Panc1 (cell line): ENCODE results near the gene FAF1. TPM values are rescaled to one million over a fixed set of nuclear protein-coding genes. Genes with fewer than 3 reads are reported as not detected.

Experiments used
- ATAC-seq: fragments of 200-7000 bp; cut with Tn5 transposase; 2 replicates; pipeline ENCODE4 v1.9.1; 2020; ENCODE audit warnings: mild to moderate bottlenecking, moderate library complexity
- BruUV-seq: library from RNA; stranded (reverse); fragments of 400-500 nt; replicated peaks from 2 replicates; lab custom pipeline; 2021; lab: Mats Ljungman, UMichigan
- CTCF ChIA-PET: fragments of 300-600 bp; sonication (Branson Sonifier 250); formaldehyde crosslinking; loops from one replicate; lab custom pipeline; 2022; ENCODE audit warnings: antibody characterized with exemption; lab: Charles Lee
- POLR2A ChIA-PET: fragments of 300-600 bp; sonication (Branson Sonifier 250); formaldehyde crosslinking; loops from one replicate; lab custom pipeline; 2022; ENCODE audit warnings: antibody characterized with exemption; lab: Charles Lee
- DNase-seq: peaks from one replicate; pipeline ENCODE4 v3.0.0-alpha.2; 2010; ENCODE audit warnings: low read depth, low spot score
- H3K27ac ChIP-seq: 2 replicates; pipeline ENCODE4 v1.5.1; 2011; ENCODE audit warnings: mild to moderate bottlenecking, low read length, inconsistent platforms
- H3K27me3 ChIP-seq: fragments of 200-500 bp; sonication (Bioruptor generic); 2 replicates; pipeline ENCODE4 v1.6.0; 2014; ENCODE audit warnings: low read length, inconsistent platforms; ENCODE audit not compliant: control insufficient read depth, insufficient read depth
- H3K36me3 ChIP-seq: fragments of 200-500 bp; sonication (Bioruptor generic); 2 replicates; pipeline ENCODE4 v1.5.1; 2014; ENCODE audit warnings: inconsistent platforms, mild to moderate bottlenecking, low read length, moderate library complexity; ENCODE audit not compliant: control insufficient read depth, insufficient read depth
- H3K4me1 ChIP-seq: 2 replicates; pipeline ENCODE4 v1.5.1; 2011; ENCODE audit warnings: inconsistent platforms, mild to moderate bottlenecking, low read length, moderate library complexity; ENCODE audit not compliant: control insufficient read depth, insufficient read depth
- H3K4me3 ChIP-seq, 2 experiments: 2 replicates each; pipeline ENCODE4 v1.5.1; 2011 to 2012; ENCODE audit warnings: low read depth in 2 of 2, low read length in 2 of 2, mild to moderate bottlenecking in 2 of 2, inconsistent platforms in 1 of 2, moderate library complexity in 1 of 2
- H3K9me3 ChIP-seq: fragments of 200-500 bp; sonication (Bioruptor generic); 2 replicates; pipeline ENCODE4 v1.5.1; 2014; ENCODE audit warnings: low read depth, mild to moderate bottlenecking, inconsistent platforms, low read length, moderate library complexity; ENCODE audit not compliant: control insufficient read depth, insufficient read depth
- POLR2AphosphoS5 ChIP-seq: IDR thresholded peaks from 2 replicates; pipeline ENCODE4 v1.6.1; 2012; ENCODE audit warnings: mild to moderate bottlenecking, low read depth, low read length, moderate library complexity
- SIN3A ChIP-seq: IDR thresholded peaks from 2 replicates; pipeline ENCODE4 v1.6.1; 2012; ENCODE audit warnings: low read depth, mild to moderate bottlenecking, low read length, moderate library complexity, borderline replicate concordance; ENCODE audit not compliant: insufficient read depth
- TCF7L2 ChIP-seq: IDR thresholded peaks from 2 replicates; pipeline ENCODE4 v1.6.1; 2011; ENCODE audit warnings: mild to moderate bottlenecking, low read depth, low read length, inconsistent platforms
- in situ Hi-C: cut with HindIII; loops from 2 replicates; pipeline ENCODE4 v1.10.0; 2016; ENCODE audit warnings: low sequenced_read_pairs, low pct_unique_long_range_greater_than_20kb
- intact Hi-C: fragments of 100-400 bp; cut with micrococcal nuclease; formaldehyde crosslinking; loops from one replicate; pipeline ENCODE4 v1.10.0; 2022; ENCODE audit not compliant: unreplicated experiment
- total RNA-seq: library from RNA; stranded (reverse); gene quantifications from one replicate; pipeline ENCODE4 v1.2.1, GENCODE V29; 2021; ENCODE audit not compliant: unreplicated experiment
- TF ChIP-seq, protein P1 (sequence below): fragments of 450-650 bp; IDR thresholded peaks from 2 replicates; pipeline ENCODE4 v1.5.1; 2017; ENCODE audit warnings: mild to moderate bottlenecking
- TF ChIP-seq, protein P2 (sequence below), 2 experiments: IDR thresholded peaks; 2 replicates each; pipeline ENCODE4 v1.6.1; 2011 to 2012; ENCODE audit warnings: low read depth in 2 of 2, control low read depth in 1 of 2, low read length in 1 of 2, mild to moderate bottlenecking in 1 of 2, moderate library complexity in 1 of 2; ENCODE audit not compliant: insufficient read depth in 1 of 2

FAF1 gene
- total RNA-seq, 1 experiment from 2014 or later, result 101 TPM

DNA sequence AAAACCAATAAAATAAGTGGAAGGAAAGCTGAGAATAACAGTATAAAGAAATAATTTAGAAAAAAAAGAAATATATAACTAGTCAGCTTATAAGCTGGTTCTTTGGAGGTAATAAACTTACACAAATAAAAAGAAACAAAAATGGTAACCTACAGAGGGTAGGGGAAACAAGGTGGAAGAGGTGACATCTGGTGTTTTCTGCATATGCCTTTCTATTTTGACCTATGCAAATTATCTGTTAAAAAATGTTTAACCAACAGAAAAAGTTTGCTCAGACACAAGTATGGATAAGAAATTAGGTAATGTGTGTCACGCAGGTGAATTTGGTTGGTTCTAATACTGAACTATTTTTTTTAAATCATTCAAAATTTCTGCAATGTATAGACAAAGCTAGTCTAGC is 483.3 kb downstream of the FAF1 start:
- no TSS peak for BruUV-seq
- in situ Hi-C loops (no loop called here), intact Hi-C loops (no loop called here)
- no peak overlapping the region for H3K4me3 ChIP-seq
- CTCF ChIA-PET, result no interaction called here
- ATAC-seq, result no peak
- TF ChIP-seq TCF7L2 (no peak), SIN3A (no peak), POLR2AphosphoS5 (no peak)
- TF ChIP-seq, protein P1, sequence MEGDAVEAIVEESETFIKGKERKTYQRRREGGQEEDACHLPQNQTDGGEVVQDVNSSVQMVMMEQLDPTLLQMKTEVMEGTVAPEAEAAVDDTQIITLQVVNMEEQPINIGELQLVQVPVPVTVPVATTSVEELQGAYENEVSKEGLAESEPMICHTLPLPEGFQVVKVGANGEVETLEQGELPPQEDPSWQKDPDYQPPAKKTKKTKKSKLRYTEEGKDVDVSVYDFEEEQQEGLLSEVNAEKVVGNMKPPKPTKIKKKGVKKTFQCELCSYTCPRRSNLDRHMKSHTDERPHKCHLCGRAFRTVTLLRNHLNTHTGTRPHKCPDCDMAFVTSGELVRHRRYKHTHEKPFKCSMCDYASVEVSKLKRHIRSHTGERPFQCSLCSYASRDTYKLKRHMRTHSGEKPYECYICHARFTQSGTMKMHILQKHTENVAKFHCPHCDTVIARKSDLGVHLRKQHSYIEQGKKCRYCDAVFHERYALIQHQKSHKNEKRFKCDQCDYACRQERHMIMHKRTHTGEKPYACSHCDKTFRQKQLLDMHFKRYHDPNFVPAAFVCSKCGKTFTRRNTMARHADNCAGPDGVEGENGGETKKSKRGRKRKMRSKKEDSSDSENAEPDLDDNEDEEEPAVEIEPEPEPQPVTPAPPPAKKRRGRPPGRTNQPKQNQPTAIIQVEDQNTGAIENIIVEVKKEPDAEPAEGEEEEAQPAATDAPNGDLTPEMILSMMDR, result no peak
- TF ChIP-seq, protein P2, sequence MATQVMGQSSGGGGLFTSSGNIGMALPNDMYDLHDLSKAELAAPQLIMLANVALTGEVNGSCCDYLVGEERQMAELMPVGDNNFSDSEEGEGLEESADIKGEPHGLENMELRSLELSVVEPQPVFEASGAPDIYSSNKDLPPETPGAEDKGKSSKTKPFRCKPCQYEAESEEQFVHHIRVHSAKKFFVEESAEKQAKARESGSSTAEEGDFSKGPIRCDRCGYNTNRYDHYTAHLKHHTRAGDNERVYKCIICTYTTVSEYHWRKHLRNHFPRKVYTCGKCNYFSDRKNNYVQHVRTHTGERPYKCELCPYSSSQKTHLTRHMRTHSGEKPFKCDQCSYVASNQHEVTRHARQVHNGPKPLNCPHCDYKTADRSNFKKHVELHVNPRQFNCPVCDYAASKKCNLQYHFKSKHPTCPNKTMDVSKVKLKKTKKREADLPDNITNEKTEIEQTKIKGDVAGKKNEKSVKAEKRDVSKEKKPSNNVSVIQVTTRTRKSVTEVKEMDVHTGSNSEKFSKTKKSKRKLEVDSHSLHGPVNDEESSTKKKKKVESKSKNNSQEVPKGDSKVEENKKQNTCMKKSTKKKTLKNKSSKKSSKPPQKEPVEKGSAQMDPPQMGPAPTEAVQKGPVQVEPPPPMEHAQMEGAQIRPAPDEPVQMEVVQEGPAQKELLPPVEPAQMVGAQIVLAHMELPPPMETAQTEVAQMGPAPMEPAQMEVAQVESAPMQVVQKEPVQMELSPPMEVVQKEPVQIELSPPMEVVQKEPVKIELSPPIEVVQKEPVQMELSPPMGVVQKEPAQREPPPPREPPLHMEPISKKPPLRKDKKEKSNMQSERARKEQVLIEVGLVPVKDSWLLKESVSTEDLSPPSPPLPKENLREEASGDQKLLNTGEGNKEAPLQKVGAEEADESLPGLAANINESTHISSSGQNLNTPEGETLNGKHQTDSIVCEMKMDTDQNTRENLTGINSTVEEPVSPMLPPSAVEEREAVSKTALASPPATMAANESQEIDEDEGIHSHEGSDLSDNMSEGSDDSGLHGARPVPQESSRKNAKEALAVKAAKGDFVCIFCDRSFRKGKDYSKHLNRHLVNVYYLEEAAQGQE (IDR thresholded peaks at IDR 0.05; ENCODE audit: insufficient read depth in 1 of 2, low read depth in 2 of 2, low read length in 1 of 2), result no peak
- H3K36me3 ChIP-seq, result peaks cover 6% of the 10 kb centered on the region; the same call in 1 of the 2 replicates
- H3K27me3 ChIP-seq, result no peaks in the 10 kb centered on the region
- H3K4me1 ChIP-seq, result peaks cover 9% of the 10 kb centered on the region; the same call in 1 of the 2 replicates
- H3K27ac ChIP-seq, result no peak overlapping the region
- DNase-seq, result no peak
- H3K9me3 ChIP-seq, result no peaks in the 10 kb centered on the region
- POLR2A ChIA-PET, result no interaction called here

DNA sequence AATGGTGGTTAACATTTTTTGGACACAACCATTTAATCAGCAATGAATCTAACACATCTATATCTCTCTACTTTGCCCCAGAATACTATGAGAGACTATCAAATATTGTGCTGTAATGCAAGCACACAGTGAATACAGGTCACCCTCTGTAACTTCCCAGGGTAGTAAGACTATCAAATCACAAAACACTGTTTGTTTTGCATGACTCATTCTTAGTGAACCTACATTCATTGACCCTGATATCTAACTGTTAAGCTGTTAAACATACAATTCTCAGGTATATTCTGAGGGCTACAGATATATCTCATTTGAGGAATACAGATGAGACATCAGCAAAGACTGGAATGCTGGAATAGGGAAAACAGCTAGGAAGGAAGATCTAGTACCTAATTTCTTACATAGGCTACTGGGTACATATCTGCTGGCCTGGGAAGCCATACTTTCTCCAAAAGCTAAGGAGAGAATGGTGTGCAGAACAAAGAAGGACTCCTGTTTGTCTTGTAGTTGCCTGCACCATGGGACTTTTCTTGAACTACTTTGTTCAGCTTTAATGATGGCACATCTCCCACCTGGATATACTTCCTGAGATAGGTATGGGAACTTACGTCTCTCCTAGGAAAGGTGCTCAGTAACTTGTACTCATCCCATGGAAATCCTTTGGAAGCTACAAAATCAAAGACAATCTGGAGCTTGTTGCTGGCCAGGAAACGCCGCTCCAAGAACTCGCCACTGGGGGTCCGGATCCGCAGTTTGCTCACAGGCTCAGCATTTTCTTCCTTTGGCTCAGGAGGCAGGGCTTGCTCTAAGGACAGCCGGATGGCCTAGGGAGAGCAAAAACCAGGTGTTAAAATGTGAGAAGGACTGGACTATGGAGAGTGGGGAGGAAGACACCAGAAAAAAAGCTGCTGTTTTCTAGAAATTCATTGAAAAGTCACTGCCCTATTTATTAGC is 484.9 kb downstream of the FAF1 start:
- TF ChIP-seq POLR2AphosphoS5 (no peak), SIN3A (no peak)
- TF ChIP-seq, protein P2 (IDR thresholded peaks at IDR 0.05; ENCODE audit: insufficient read depth in 1 of 2, low read depth in 2 of 2, low read length in 1 of 2), result no peak
- TF ChIP-seq, protein P1, result no peak
- H3K27ac ChIP-seq, result no peak overlapping the region
- BruUV-seq, result no TSS peak
- ATAC-seq (peak; percentile 83), DNase-seq (no peak)
- H3K9me3 ChIP-seq, result no peaks in the 10 kb centered on the region
- no peak overlapping the region for H3K4me3 ChIP-seq
- in situ Hi-C loops, result no loop called here
- POLR2A ChIA-PET, result no interaction called here
- no peaks in the 10 kb centered on the region for H3K27me3 ChIP-seq
- intact Hi-C loops, result no loop called here
- peaks cover 9% of the 10 kb centered on the region; the same call in 1 of the 2 replicates for H3K4me1 ChIP-seq
- peaks cover 6% of the 10 kb centered on the region; the same call in 1 of the 2 replicates for H3K36me3 ChIP-seq
- CTCF ChIA-PET, result no interaction called here
